Measurements from ENCODE around the gene AOPEP.

Gene AOPEP

GRCh38 chr9:94767331-94768072 is 41.0 kb downstream of the AOPEP start:
- DNase-seq: no peak

GRCh38 chr9:94768766-94769165 is 42.3 kb downstream of the AOPEP start:
- no peak for DNase-seq

- no peak for DNase-seq
Measured at GRCh38 chr9:94770334-94770733, 43.8 kb downstream of the AOPEP start.

GRCh38 chr9:94771096-94771495 is 44.6 kb downstream of the AOPEP start:
- no peak for DNase-seq

- no peak for DNase-seq
Measured at GRCh38 chr9:94772144-94772543, 45.6 kb downstream of the AOPEP start.

GRCh38 chr9:94772639-94773303 is 46.3 kb downstream of the AOPEP start:
- DNase-seq: peak; percentile 80

- DNase-seq: no peak
Measured at GRCh38 chr9:94773655-94774054, 47.2 kb downstream of the AOPEP start.

- DNase-seq: no peak
Measured at GRCh38 chr9:94778013-94778412, 51.5 kb downstream of the AOPEP start.

- DNase-seq: peak; percentile 2
Measured at GRCh38 chr9:94779031-94779430, 52.5 kb downstream of the AOPEP start.

GRCh38 chr9:94779693-94780290 is 53.3 kb downstream of the AOPEP start:
- peak; percentile 0 for DNase-seq

- DNase-seq: no peak
Measured at GRCh38 chr9:94780516-94780950, 54.0 kb downstream of the AOPEP start.

- DNase-seq: no peak
Measured at GRCh38 chr9:94782355-94783101, 56.0 kb downstream of the AOPEP start.

- peak; percentile 60 for DNase-seq
Measured at GRCh38 chr9:94783102-94783682, 56.7 kb downstream of the AOPEP start.

- no peak for DNase-seq
Measured at GRCh38 chr9:94783928-94784327, 57.4 kb downstream of the AOPEP start.

GRCh38 chr9:94785215-94786169 is 59.0 kb downstream of the AOPEP start:
- no peak for DNase-seq

- DNase-seq: no peak
Measured at GRCh38 chr9:94786586-94786985, 60.1 kb downstream of the AOPEP start.

GRCh38 chr9:94787266-94787665 is 60.8 kb downstream of the AOPEP start:
- no peak for DNase-seq

- no peak for DNase-seq
Measured at GRCh38 chr9:94788570-94789105, 62.1 kb downstream of the AOPEP start.

- no peak for DNase-seq
Measured at GRCh38 chr9:94791435-94791834, 64.9 kb downstream of the AOPEP start.

GRCh38 chr9:94792511-94792910 is 66.0 kb downstream of the AOPEP start:
- no peak for DNase-seq

- no peak for DNase-seq
Measured at GRCh38 chr9:94794476-94795167, 68.1 kb downstream of the AOPEP start.
